HepG2 (cell line): ENCODE data around the gene COX14. TPM values are rescaled to one million over a fixed set of nuclear protein-coding genes. Genes with fewer than 3 reads are reported as not detected.

Experiments used
- ARID5B ChIP-seq: IDR thresholded peaks from 2 replicates; pipeline ENCODE4 v1.4.0; 2020; ENCODE audit warnings: mild to moderate bottlenecking, missing genetic modification reagents
- CAMTA2 ChIP-seq: sonication (generic); formaldehyde crosslinking; IDR thresholded peaks from 2 replicates; pipeline ENCODE4 v1.4.0; 2020; ENCODE audit warnings: mild to moderate bottlenecking, missing genetic modification reagents, borderline replicate concordance
- EEA1 ChIP-seq: sonication (generic); formaldehyde crosslinking; IDR thresholded peaks from 2 replicates; pipeline ENCODE4 v1.5.1; 2020; ENCODE audit warnings: mild to moderate bottlenecking, missing genetic modification reagents, borderline replicate concordance
- ELF4 ChIP-seq: sonication (generic); formaldehyde crosslinking; IDR thresholded peaks from 2 replicates; pipeline ENCODE4 v1.5.0; 2020; ENCODE audit warnings: missing genetic modification reagents, mild to moderate bottlenecking, moderate library complexity, borderline replicate concordance
- EP300 ChIP-seq, 3 experiments: sonication (generic) in 1 of 3; formaldehyde crosslinking in 1 of 3; IDR thresholded peaks; 2 replicates each; pipeline versions ENCODE4 v1.5.1 to v1.6.1; 2011 to 2020; ENCODE audit warnings: low read depth in 2 of 3, low read length in 2 of 3, borderline replicate concordance in 1 of 3, improper control_type of control experiment in 1 of 3, mild to moderate bottlenecking in 1 of 3, missing genetic modification reagents in 1 of 3, moderate library complexity in 1 of 3
- GFI1 ChIP-seq: sonication (generic); formaldehyde crosslinking; IDR thresholded peaks from 2 replicates; pipeline ENCODE4 v1.5.0; 2020; ENCODE audit warnings: missing genetic modification reagents, mild to moderate bottlenecking, borderline replicate concordance
- HIC2 ChIP-seq: sonication (generic); formaldehyde crosslinking; IDR thresholded peaks from 2 replicates; pipeline ENCODE4 v1.9.0; 2022; ENCODE audit warnings: low read depth, missing genetic modification reagents
- IRF9 ChIP-seq: sonication (generic); formaldehyde crosslinking; IDR thresholded peaks from 2 replicates; pipeline ENCODE4 v1.8.0; 2022; ENCODE audit warnings: missing genetic modification reagents, mild to moderate bottlenecking, borderline replicate concordance
- KLF6 ChIP-seq: IDR thresholded peaks from 2 replicates; pipeline ENCODE4 v1.8.0; 2016; ENCODE audit warnings: missing biosample characterization, missing genetic modification reagents
- MAZ ChIP-seq, 2 experiments: sonication (generic) in 1 of 2; formaldehyde crosslinking in 1 of 2; IDR thresholded peaks; 2 replicates each; pipeline versions ENCODE4 v1.5.0 to v1.6.1; 2012 to 2020; ENCODE audit warnings: low read depth in 2 of 2, mild to moderate bottlenecking in 2 of 2, borderline replicate concordance in 1 of 2, improper control_type of control experiment in 1 of 2, low read length in 1 of 2, missing genetic modification reagents in 1 of 2, moderate library complexity in 1 of 2
- MXD3 ChIP-seq: IDR thresholded peaks from 2 replicates; pipeline ENCODE4 v1.6.1; 2016; ENCODE audit warnings: mild to moderate bottlenecking, missing biosample characterization, missing genetic modification reagents
- RNF2 ChIP-seq: fragments of 450-650 bp; conservative IDR thresholded peaks from 2 replicates; pipeline ENCODE4 v1.6.1; 2016; ENCODE audit warnings: low read depth
- SP4 ChIP-seq: sonication (generic); formaldehyde crosslinking; IDR thresholded peaks from 2 replicates; pipeline ENCODE4 v1.8.1; 2023; ENCODE audit warnings: mild to moderate bottlenecking, missing genetic modification reagents
- SPEN ChIP-seq: sonication (generic); formaldehyde crosslinking; IDR thresholded peaks from 2 replicates; pipeline ENCODE4 v1.5.1; 2020; ENCODE audit warnings: low read depth, mild to moderate bottlenecking, missing genetic modification reagents
- THAP11 ChIP-seq: IDR thresholded peaks from 2 replicates; pipeline ENCODE4 v1.6.1; 2016; ENCODE audit warnings: missing biosample characterization, missing genetic modification reagents
- ZMAT5 ChIP-seq: sonication (generic); formaldehyde crosslinking; IDR thresholded peaks from 2 replicates; pipeline ENCODE4 v1.5.0; 2020; ENCODE audit warnings: mild to moderate bottlenecking, low read depth, missing genetic modification reagents, borderline replicate concordance
- ZNF24 ChIP-seq: fragments of 450-650 bp; IDR thresholded peaks from 2 replicates; pipeline ENCODE4 v1.6.1; 2017; ENCODE audit warnings: antibody characterized with exemption, mild to moderate bottlenecking
- ZNF530 ChIP-seq: sonication (generic); formaldehyde crosslinking; IDR thresholded peaks from 2 replicates; pipeline ENCODE4 v1.5.0; 2020; ENCODE audit warnings: low read depth, mild to moderate bottlenecking, missing genetic modification reagents
- ZNF605 ChIP-seq: sonication (generic); formaldehyde crosslinking; IDR thresholded peaks from 2 replicates; pipeline ENCODE4 v1.8.0; 2022; ENCODE audit warnings: mild to moderate bottlenecking, missing genetic modification reagents
- polyA plus RNA-seq, 8 experiments: library from polyadenylated mRNA; depleted of rRNA in 3 of 8; stranded (reverse) in 7 of 8; unstranded in 1 of 8; fragments of >200 nt; fragmentation: Illumina TruSeq in 4 of 8; extraction: Trizol in 4 of 8; gene quantifications; 2 replicates each; pipeline versions ENCODE4 v1.2.1 to v1.2.3, GENCODE V29; 2011 to 2016; ENCODE audit warnings: low read depth in 4 of 8, missing spikeins in 1 of 8, mixed read lengths in 1 of 8; ENCODE audit not compliant: insufficient read depth in 1 of 8
- total RNA-seq, 5 experiments: library from RNA; depleted of rRNA; stranded (reverse); fragments of >200 nt; fragmentation: Illumina TruSeq; extraction: Trizol; gene quantifications; 2 replicates each; pipeline ENCODE4 v1.2.3, GENCODE V29; 2016; ENCODE audit warnings: low read depth in 1 of 5

The COX14 gene
- total and polyA plus RNA-seq, 2 of the 13 experiments (the other 11 are each of a cell fraction or from before 2014, with no cell fraction given): 53.0 to 71.6 TPM

GRCh38 chr12:50167049-50167828, 55.2 kb downstream of the COX14 start, which contains the start of gene CERS5 (continued):
- TF ChIP-seq ARID5B (CRISPR knock-in tag) (peak; percentile 51), RNF2 (no peak), ZNF530 (no peak), MAZ (IDR thresholded peaks at IDR 0.05; ENCODE audit: borderline replicate concordance, low read depth, low read length) (peak; percentile 48; the same call in 1 of the 2 replicates), MAZ (CRISPR knock-in tag; IDR thresholded peaks at IDR 0.05; ENCODE audit: low read depth) (peak; percentile 65), MXD3 (CRISPR knock-in tag) (0 out of 2 replicates have a peak, but pooled peaks have one; percentile 12), SP4 (CRISPR knock-in tag) (peak; percentile 96), ZNF605 (CRISPR knock-in tag) (no peak; the same call in 1 of the 2 replicates), EP300 (IDR thresholded peaks at IDR 0.05; ENCODE audit: low read depth in 2 of 2, low read length in 2 of 2) (0 out of 4 replicates have a peak, but pooled peaks of 1 of the 2 experiments have one; percentile 3), EP300 (CRISPR knock-in tag; IDR thresholded peaks at IDR 0.05; ENCODE audit: borderline replicate concordance) (no peak), EEA1 (CRISPR knock-in tag) (no peak), SPEN (CRISPR knock-in tag) (peak; percentile 87; the same call in 1 of the 2 replicates), ZNF24 (no peak), KLF6 (CRISPR knock-in tag) (0 out of 2 replicates have a peak, but pooled peaks have one; percentile 30), ELF4 (CRISPR knock-in tag) (peak; percentile 76), HIC2 (CRISPR knock-in tag) (no peak), THAP11 (peak; percentile 64), ZMAT5 (CRISPR knock-in tag) (no peak), CAMTA2 (CRISPR knock-in tag) (0 out of 2 replicates have a peak, but pooled peaks have one; percentile 44), GFI1 (CRISPR knock-in tag) (peak; percentile 34; the same call in 1 of the 2 replicates), IRF9 (CRISPR knock-in tag) (no peak)
